Large intestine (tissue), 3 donors: ENCODE results near the gene ACER1. TPM values are rescaled to one million over a fixed set of nuclear protein-coding genes. Genes with fewer than 3 reads are reported as not detected.
"Not testable (repeated sequence)": the region's sequence is repeated elsewhere in the genome, so short reads cannot be mapped to it uniquely, and the experiment has no call there.

Source experiments
- DNase-seq, 2 donors: peaks; one replicate each; pipeline versions ENCODE4 v3.0.0 to v3.0.0-alpha.2; 2013
- H3K27ac ChIP-seq: one replicate; pipeline ENCODE4 v1.5.1; 2013; ENCODE audit warnings: low read length
- H3K27me3 ChIP-seq: 2 replicates; pipeline ENCODE4 v1.6.1; 2013; ENCODE audit warnings: low read length; ENCODE audit not compliant: control insufficient read depth, insufficient read depth
- H3K36me3 ChIP-seq: 2 replicates; pipeline ENCODE4 v1.6.1; 2013; ENCODE audit warnings: low read length; ENCODE audit not compliant: control insufficient read depth, insufficient read depth
- H3K4me1 ChIP-seq: one replicate; pipeline ENCODE4 v1.6.1; 2013; ENCODE audit warnings: low read length; ENCODE audit not compliant: control insufficient read depth, insufficient read depth
- H3K4me3 ChIP-seq: one replicate; pipeline ENCODE4 v1.5.1; 2013; ENCODE audit warnings: low read length
- H3K9me3 ChIP-seq: one replicate; pipeline ENCODE4 v1.6.1; 2013; ENCODE audit warnings: mild to moderate bottlenecking, low read depth, low read length, moderate library complexity; ENCODE audit not compliant: control insufficient read depth
- WGBS: methylation state at CpG from one replicate; pipeline ENCODE4 v1.1.5; 2013; ENCODE audit warnings: low lambda C conversion rate; ENCODE audit not compliant: insufficient coverage; 5-methylcytosine and 5-hydroxymethylcytosine counted together
- polyA plus RNA-seq: library from polyadenylated mRNA; unstranded; fragments of 120-200 nt; gene quantifications from one replicate; pipeline ENCODE4 v1.2.1, GENCODE V29; 2013

Gene ACER1
- polyA plus RNA-seq, 1 donor = 0.04 TPM

DNA sequence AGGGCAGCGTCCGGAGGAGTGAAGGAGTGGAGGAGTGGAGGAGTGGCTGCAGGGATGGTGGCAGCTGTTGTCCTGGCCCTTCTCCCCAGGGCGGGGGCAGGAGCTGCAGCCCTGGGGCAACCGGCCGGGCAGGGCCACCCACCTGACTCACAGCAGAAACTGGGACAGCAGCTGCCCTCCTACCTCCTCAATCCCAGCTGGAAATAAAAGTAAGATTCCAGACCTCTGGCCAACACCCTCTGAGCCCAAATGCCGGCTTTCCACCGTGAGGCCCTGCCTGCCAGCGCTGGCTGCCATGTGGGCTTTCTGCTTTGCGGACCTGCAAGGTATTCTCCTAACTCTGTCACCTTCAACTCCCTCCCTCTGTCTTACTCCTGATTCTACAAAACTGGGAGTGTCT, 24.6 kb upstream of the ACER1 start:
- peaks cover 2% of the 10 kb centered on the region for H3K4me1 ChIP-seq
- no peaks in the 10 kb centered on the region for H3K9me3 ChIP-seq
- no peaks in the 10 kb centered on the region for H3K36me3 ChIP-seq
- no peak overlapping the region for H3K4me3 ChIP-seq
- no peak for DNase-seq
- no peaks in the 10 kb centered on the region for H3K27me3 ChIP-seq
- no peak overlapping the region for H3K27ac ChIP-seq
- WGBS = no CpG with 5 or more reads among the region's 9 CpGs

DNA sequence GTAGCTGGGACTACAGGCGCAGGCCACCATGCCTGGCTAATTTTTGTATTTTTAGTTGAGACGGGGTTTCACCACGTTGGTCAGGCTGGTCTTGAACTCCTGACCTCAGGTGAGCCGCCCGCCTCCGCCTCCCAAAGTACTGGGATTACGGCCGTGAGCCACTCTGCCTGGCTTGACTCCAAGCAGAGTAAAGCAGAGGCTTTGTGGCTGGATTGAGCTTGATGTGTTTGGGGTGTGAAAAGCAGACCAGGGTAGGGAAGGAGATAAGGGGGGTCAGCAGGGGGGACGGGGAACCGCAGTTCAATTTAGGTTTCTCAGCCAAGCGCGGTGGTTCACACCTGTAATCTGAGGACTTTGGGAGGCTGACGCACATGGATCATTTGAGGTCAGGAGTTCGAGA, 23.8 kb upstream of the ACER1 start:
- Histone ChIP-seq H3K4me3 (no peak overlapping the region), H3K9me3 (no peaks in the 10 kb centered on the region), H3K36me3 (no peaks in the 10 kb centered on the region), H3K27ac (no peak overlapping the region), H3K4me1 (no peaks in the 10 kb centered on the region), H3K27me3 (no peaks in the 10 kb centered on the region)
- no CpG with 5 or more reads among the region's 14 CpGs for WGBS
- DNase-seq = no peak

DNA sequence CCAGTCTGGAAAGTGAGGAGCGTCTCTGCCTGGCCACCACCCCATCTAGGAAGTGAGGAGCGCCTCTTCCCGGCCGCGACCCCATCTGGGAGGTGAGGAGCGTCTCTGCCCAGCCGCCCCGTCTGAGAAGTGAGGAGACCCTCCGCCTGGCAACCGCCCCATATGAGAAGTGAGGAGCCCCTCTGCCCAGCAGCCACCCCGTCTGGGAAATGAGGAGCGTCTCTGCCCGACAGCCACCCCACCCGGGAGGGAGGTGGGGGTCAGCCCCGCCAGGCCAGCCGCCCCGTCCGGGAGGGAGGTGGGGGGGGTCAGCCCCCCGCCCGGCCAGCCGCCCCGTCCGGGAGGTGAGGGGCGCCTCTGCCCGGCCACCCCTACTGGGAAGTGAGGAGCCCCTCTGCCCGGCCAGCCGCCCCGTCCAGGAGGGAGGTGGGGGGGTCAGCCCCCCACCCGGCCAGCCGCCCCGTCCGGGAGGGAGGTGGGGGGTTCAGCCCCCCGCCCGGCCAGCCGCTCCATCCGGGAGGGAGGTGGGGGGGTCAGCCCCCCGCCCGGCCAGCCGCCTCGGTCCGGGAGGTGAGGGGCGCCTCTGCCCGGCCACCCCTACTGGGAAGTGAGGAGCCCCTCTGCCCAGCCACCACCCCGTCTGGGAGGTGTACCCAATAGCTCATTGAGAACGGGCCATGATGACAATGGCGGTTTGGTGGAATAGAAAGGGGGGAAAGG, 22.1 kb upstream of the ACER1 start:
- not testable (repeated sequence) for H3K36me3 ChIP-seq, H3K4me1 ChIP-seq, DNase-seq, H3K27me3 ChIP-seq, H3K27ac ChIP-seq, H3K4me3 ChIP-seq, H3K9me3 ChIP-seq
- WGBS = no CpG with 5 or more reads among the region's 46 CpGs

DNA sequence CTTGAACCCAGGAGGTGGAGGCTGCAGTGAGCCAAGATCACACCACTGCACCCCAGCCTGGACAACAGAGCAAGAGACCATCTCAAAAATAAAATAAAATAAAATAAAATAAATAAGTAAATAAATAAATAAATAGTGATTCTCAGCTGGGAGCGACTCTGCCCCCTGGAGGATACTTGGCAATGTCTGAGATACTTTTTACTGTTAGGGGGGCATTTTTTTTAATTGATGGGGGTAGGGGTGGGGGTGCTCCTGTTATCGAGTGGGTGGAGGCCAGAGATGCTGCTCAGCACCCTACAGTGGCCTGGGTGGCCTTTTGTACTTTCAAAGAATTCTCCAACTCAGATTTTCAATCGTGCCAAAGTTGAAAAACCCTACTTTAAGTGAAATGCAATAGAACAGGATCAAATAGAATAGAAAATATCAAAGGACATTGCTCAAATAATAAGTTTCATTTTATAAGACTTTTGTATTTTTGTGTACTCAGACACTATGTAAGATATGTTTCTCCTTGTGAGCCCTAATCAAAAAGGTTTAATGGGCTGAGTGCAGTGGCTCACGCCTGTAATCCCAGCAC, 20.8 kb upstream of the ACER1 start:
- 25% methylated on average over 1 of the region's 4 CpGs for WGBS
- Histone ChIP-seq H3K9me3 (no peaks in the 10 kb centered on the region), H3K4me3 (no peak overlapping the region), H3K27ac (no peak overlapping the region), H3K36me3 (no peaks in the 10 kb centered on the region), H3K4me1 (no peaks in the 10 kb centered on the region), H3K27me3 (no peaks in the 10 kb centered on the region)
- no peak for DNase-seq

DNA sequence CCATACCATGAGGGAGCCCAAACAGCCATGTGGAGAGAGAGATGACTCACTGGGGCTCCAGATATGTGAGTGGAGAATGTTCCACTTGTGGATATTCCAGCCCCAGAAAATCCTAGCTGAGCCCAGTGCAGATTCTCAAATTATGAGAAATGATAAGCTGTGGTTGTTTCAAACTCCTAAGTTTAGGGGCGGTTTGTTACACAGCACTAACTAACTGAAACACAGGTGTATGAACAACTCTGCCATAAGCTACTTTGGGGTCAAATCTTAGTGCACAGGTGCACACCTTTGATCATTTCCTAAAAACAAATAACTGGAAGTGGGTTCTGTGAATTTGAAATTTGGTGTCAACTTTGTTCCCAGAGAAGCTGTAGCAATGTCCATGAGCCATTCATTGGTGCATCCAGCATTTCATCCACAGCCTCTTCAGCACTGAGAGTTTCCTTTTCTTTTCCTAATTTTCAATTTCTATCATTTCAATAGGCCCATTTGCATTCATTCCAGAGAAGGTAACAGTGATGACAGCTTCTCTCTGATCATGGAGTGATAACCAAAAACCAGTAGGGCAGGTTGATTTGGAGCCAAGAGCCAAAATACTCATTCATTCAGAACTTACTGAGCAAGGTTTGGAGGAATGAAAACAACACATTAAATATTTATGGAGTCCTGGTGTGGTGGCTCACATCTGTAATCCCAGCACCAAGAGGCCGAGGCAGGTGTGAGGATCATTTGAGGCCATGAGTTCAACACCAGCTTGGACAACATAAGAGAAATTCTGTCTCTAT, 19.2 kb upstream of the ACER1 start:
- no peaks in the 10 kb centered on the region for H3K4me1 ChIP-seq
- no peak overlapping the region for H3K4me3 ChIP-seq
- no peaks in the 10 kb centered on the region for H3K36me3 ChIP-seq
- no peak for DNase-seq
- 100% methylated on average over 1 of the region's 2 CpGs for WGBS
- H3K27ac ChIP-seq = no peak overlapping the region
- no peaks in the 10 kb centered on the region for H3K9me3 ChIP-seq
- no peaks in the 10 kb centered on the region for H3K27me3 ChIP-seq

DNA sequence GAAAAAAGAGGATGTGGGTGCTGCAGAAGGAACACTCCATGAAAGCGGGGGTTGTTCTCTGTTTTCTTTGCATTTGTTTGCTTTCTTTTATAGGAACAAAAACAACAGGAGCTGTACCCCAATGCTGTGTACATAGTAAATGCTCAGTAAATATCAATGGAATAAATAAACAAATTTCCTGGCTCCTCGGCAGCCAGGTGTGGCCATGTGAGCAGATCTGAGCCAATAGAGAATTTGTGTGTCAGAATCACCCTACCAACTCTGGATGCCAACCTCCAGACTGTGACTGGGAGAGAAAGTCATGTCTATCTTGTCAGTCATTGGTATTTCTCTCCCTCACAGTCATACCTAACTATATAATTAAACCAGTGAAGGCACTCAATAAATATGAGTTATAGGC, 17.3 kb upstream of the ACER1 start:
- Histone ChIP-seq H3K4me3 (no peak overlapping the region), H3K36me3 (no peaks in the 10 kb centered on the region), H3K27ac (no peak overlapping the region), H3K4me1 (no peaks in the 10 kb centered on the region), H3K9me3 (no peaks in the 10 kb centered on the region), H3K27me3 (no peaks in the 10 kb centered on the region)
- DNase-seq = no peak
- 57% methylated on average over 1 of the region's 2 CpGs for WGBS

DNA sequence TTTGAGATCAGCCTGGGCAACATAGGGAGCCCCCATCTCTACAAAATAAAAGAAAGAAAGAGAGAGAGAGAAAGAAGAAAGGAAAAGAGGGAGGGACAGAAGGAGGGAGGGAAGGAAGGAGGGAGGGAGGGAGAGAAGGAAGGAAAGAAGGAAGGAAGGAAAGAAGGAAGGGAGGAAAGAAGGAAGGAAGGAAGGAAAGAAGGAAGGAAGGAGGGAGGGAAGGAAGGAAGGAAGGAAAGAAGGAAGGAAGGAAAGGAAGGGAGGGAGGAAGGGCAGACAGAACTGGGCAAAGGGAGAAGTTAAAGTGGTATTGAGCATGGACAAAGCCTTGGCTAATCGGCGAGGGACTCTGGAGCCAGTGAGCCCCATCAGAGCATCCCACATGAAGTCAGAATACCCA, 15.9 kb upstream of the ACER1 start:
- not testable (repeated sequence) for H3K27me3 ChIP-seq, H3K27ac ChIP-seq, DNase-seq, H3K36me3 ChIP-seq, H3K9me3 ChIP-seq, H3K4me1 ChIP-seq, H3K4me3 ChIP-seq
- no CpG with 5 or more reads among the region's 2 CpGs for WGBS

DNA sequence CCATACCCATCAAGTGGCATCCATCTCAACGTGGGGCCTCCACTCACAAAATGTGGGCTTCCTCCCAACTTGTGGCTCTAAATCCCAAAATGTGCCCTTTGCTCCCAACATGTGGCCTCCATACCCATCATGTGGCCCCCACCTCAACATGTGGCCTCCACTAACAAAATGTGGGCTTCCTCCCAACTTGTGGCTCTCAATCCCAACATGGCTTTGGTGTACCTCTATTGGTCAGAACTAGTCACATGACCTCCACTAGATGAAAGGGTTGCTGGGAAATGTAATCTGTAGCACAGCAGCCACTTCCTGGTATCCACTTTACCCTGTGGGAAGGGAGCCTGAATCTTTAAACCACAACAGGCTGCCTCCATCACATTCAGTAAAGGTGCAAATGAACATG, 10.1 kb upstream of the ACER1 start:
- Histone ChIP-seq H3K9me3 (no peaks in the 10 kb centered on the region), H3K36me3 (no peaks in the 10 kb centered on the region), H3K27ac (no peak overlapping the region), H3K27me3 (no peaks in the 10 kb centered on the region), H3K4me1 (no peaks in the 10 kb centered on the region), H3K4me3 (no peak overlapping the region)
- DNase-seq = no peak
- WGBS = no CpG with 5 or more reads among the region's 1 CpG

DNA sequence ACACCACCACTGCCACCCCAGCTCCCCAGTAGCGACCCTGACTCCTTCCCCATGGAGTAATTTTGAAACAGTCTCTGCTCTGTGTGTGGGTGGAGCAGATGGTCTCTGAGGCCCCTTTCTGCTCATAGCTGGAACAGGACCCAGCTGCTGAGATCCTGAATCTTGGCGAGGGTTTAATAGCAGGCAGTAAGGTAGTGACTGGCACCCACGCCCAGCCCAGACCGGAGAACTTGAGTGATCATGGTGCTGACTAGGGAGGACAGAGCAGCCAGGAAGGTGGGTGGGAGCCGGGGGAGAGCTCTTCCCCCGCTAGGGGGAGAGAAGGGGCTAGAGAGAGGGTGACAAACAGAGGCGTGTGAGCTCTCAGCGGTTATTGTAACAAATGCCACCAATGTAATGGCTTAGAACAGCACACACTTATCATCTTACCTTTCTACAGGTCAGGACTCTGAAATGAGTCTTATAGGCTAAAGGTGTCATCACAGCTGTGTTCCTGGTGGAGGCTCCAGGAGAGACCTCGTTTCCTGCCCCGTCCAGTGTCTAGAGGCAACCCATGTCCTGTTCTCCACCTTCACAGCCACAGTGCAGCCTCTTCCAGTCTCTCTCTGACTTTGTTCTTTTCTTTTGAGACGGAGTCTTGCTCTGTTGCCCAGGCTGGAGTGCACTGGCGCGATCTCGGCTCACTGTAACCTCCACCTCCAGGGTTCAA, 7.2 kb upstream of the ACER1 start:
- H3K9me3 ChIP-seq = no peaks in the 10 kb centered on the region
- DNase-seq = no peak
- no peaks in the 10 kb centered on the region for H3K4me1 ChIP-seq
- H3K27me3 ChIP-seq = no peaks in the 10 kb centered on the region
- H3K4me3 ChIP-seq = no peak overlapping the region
- 60% methylated on average over 1 of the region's 14 CpGs for WGBS
- no peak overlapping the region for H3K27ac ChIP-seq
- H3K36me3 ChIP-seq = no peaks in the 10 kb centered on the region

DNA sequence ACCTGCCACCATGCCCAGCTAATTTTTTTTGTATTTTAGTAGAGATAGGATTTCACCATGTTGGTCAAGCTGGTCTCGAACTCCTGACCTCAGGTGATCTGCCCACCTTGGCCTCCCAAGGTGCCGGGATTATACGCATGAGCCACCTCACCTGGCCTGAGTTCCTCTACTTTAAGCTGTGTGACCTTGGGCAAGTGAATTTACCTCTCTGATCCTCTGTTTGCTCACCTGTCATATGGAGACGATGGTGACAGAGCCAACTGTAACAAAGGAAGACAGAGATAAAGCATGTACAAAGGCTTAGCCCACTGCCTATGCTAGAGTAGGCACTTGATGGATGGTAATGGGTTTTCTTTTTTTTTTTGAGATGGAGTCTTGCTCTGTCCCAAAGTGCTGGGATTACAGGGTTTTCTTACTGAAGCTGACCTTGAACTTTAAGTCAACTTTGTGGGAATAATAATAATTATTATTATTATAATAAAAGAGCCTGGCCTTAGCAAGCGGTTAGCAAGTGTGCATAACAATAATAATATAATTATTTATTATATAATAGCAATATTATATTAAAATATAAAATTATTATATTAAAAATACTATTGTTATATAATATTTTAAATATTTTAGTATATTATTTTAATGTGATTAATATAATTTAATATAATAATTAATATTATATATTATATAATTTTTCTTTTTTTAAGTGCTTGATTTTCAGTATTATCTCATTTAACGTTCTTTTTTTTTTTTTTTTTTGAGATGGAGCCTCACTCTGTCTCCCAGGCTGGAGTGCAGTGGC, 1.3 kb upstream of the ACER1 start:
- DNase-seq = no peak
- H3K36me3 ChIP-seq = no peaks in the 10 kb centered on the region
- no peak overlapping the region for H3K4me3 ChIP-seq
- H3K9me3 ChIP-seq = no peaks in the 10 kb centered on the region
- H3K27me3 ChIP-seq = no peaks in the 10 kb centered on the region
- WGBS = 100% methylated on average over 1 of the region's 6 CpGs
- no peak overlapping the region for H3K27ac ChIP-seq
- no peaks in the 10 kb centered on the region for H3K4me1 ChIP-seq
